Loucy (cell line): ENCODE data around the gene RHEB.
A peak's percentile ranks its signal among the peaks of the same experiment; 100 is the strongest.

Experiments used
- H2AFZ ChIP-seq: fragments of 200-600 bp; sonication (generic); 2 replicates; pipeline ENCODE4 v1.6.0; 2016; ENCODE audit warnings: antibody characterized with exemption, mild to moderate bottlenecking, low read length, moderate library complexity
- H3F3A ChIP-seq: fragments of 200-600 bp; 2 replicates; pipeline ENCODE4 v1.6.0; 2016; ENCODE audit warnings: antibody characterized with exemption, low read depth, mild to moderate bottlenecking
- H3K27me3 ChIP-seq: fragments of 200-600 bp; sonication (generic); 2 replicates; pipeline ENCODE4 v1.6.1; 2014; ENCODE audit warnings: low read length, mild to moderate bottlenecking; ENCODE audit not compliant: insufficient read depth, poor library complexity, severe bottlenecking
- H3K36me3 ChIP-seq: fragments of 200-600 bp; sonication (generic); 2 replicates; pipeline ENCODE4 v1.6.1; 2016; ENCODE audit warnings: low read length; ENCODE audit not compliant: insufficient read depth
- H3K4me1 ChIP-seq: fragments of 200-600 bp; sonication (generic); 2 replicates; pipeline ENCODE4 v1.5.1; 2014; ENCODE audit warnings: low read length, mild to moderate bottlenecking; ENCODE audit not compliant: insufficient read depth, poor library complexity, severe bottlenecking
- H3K4me2 ChIP-seq: fragments of 200-600 bp; sonication (generic); 2 replicates; pipeline ENCODE4 v1.6.0; 2014; ENCODE audit warnings: antibody characterized with exemption, low read length, low read depth, mild to moderate bottlenecking; ENCODE audit not compliant: poor library complexity, severe bottlenecking
- H3K4me3 ChIP-seq: fragments of 200-600 bp; sonication (generic); 2 replicates; pipeline ENCODE4 v1.5.1; 2014; ENCODE audit warnings: low read length, mild to moderate bottlenecking, mixed read lengths; ENCODE audit not compliant: poor library complexity, severe bottlenecking
- H3K79me2 ChIP-seq: fragments of 200-600 bp; sonication (generic); 2 replicates; pipeline ENCODE4 v1.6.1; 2014; ENCODE audit warnings: low read length; ENCODE audit not compliant: insufficient read depth
- H3K9ac ChIP-seq: fragments of 200-600 bp; sonication (generic); 2 replicates; pipeline ENCODE4 v1.6.0; 2014; ENCODE audit warnings: mild to moderate bottlenecking, low read depth, low read length, moderate library complexity; ENCODE audit not compliant: poor library complexity, severe bottlenecking
- H3K9me2 ChIP-seq: fragments of 200-600 bp; sonication (generic); replicated peaks from 2 replicates; pipeline ENCODE4 v1.6.1; 2016; ENCODE audit warnings: low read depth, low read length, mixed read lengths
- H3K9me3 ChIP-seq: fragments of 200-600 bp; sonication (generic); 2 replicates; pipeline ENCODE4 v1.6.1; 2014; ENCODE audit warnings: mild to moderate bottlenecking, antibody characterized with exemption, low read length, low read depth; ENCODE audit not compliant: insufficient read depth
- H4K20me1 ChIP-seq: fragments of 200-600 bp; sonication (generic); 2 replicates; pipeline ENCODE4 v1.6.0; 2014; ENCODE audit warnings: antibody characterized with exemption, low read length, mild to moderate bottlenecking; ENCODE audit not compliant: insufficient read depth, poor library complexity, severe bottlenecking
- EZH2phosphoT487 ChIP-seq: fragments of 200-600 bp; IDR thresholded peaks from 2 replicates; pipeline ENCODE4 v1.6.1; 2018; ENCODE audit warnings: antibody characterized with exemption, mild to moderate bottlenecking, moderate library complexity, borderline replicate concordance
- TF ChIP-seq, protein P1 (sequence below): fragments of 200-600 bp; sonication (generic); conservative IDR thresholded peaks from 2 replicates; pipeline ENCODE4 v1.5.1; 2014; ENCODE audit warnings: mild to moderate bottlenecking, antibody characterized with exemption, low read length

The RHEB gene

DNA sequence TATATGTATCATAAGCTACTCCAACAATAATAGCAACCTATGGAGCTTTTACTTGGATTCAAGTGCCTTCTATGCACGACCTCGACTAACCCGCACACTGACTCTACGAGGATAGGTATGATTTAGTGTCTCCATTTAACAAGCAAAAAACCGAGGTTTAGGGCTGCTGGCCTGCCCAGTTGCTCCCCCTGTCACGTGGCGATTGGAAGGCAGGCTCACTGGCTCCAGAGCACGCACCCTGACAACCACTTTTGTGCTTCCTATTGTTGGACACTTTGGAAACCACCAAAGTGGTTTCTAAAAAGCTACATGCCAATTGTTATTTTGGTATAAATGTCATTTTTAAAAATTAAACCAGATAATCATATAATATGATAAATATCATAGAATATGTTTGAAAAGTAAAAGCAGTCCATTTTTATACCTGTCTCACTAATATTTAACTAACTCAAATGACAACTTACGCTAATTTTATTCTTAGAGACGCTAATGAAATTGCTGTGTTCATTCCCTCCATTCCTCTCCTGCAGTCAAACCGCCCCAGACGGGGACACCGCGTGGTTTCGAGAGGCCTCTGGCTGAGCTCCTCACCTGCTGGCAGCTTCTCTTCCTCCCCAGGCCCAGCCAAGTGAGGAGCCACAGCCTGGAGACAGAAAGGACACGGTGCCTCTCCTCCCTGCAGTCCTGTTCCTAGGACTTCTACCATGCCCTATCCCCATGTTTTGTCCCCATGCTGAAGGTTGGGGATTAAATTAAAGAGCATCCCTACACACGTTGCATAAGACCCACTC, 22.2 kb upstream of the RHEB start:
- Histone ChIP-seq H2AFZ (no peak overlapping the region), H3K4me3 (no peak overlapping the region), H3K36me3 (no peaks in the 10 kb centered on the region), H3K27me3 (no peaks in the 10 kb centered on the region), H3K9me2 (no peaks in the 10 kb centered on the region), H3K9me3 (no peaks in the 10 kb centered on the region), H3K4me1 (no peaks in the 10 kb centered on the region), H3K4me2 (no peak overlapping the region), H3K9ac (no peak overlapping the region), H3F3A (no peaks in the 10 kb centered on the region), H3K79me2 (no peaks in the 10 kb centered on the region), H4K20me1 (no peaks in the 10 kb centered on the region)
- no peak for TF ChIP-seq EZH2phosphoT487
- TF ChIP-seq, protein P1, sequence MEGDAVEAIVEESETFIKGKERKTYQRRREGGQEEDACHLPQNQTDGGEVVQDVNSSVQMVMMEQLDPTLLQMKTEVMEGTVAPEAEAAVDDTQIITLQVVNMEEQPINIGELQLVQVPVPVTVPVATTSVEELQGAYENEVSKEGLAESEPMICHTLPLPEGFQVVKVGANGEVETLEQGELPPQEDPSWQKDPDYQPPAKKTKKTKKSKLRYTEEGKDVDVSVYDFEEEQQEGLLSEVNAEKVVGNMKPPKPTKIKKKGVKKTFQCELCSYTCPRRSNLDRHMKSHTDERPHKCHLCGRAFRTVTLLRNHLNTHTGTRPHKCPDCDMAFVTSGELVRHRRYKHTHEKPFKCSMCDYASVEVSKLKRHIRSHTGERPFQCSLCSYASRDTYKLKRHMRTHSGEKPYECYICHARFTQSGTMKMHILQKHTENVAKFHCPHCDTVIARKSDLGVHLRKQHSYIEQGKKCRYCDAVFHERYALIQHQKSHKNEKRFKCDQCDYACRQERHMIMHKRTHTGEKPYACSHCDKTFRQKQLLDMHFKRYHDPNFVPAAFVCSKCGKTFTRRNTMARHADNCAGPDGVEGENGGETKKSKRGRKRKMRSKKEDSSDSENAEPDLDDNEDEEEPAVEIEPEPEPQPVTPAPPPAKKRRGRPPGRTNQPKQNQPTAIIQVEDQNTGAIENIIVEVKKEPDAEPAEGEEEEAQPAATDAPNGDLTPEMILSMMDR, result no peak

DNA sequence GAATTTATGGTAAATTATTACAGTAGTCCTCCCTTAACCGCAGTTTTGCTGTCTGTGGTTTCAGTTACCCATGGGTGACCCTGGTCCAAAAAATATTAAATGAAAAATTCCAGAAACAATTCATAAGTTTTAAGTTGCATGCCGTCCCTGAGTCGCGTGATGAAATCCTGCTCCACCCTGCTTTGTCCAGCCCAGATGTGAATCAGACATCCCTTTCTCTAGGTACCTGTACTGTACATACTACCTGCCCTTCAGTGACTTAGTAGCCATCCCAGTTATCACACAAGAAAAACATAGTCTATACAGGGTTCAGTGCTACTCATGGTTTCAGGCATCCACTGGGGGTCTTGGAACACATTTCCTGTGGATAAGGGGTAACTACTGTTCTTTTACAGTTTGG, 20.5 kb upstream of the RHEB start:
- H3K4me1 ChIP-seq, result no peaks in the 10 kb centered on the region
- H3K4me2 ChIP-seq, result no peak overlapping the region
- H2AFZ ChIP-seq, result no peak overlapping the region
- no peaks in the 10 kb centered on the region for H3K27me3 ChIP-seq
- no peak overlapping the region for H3K4me3 ChIP-seq
- TF ChIP-seq, protein P1, result no peak
- no peak for TF ChIP-seq EZH2phosphoT487
- H3K9me3 ChIP-seq, result no peaks in the 10 kb centered on the region
- H3F3A ChIP-seq, result no peaks in the 10 kb centered on the region
- no peaks in the 10 kb centered on the region for H4K20me1 ChIP-seq
- H3K9me2 ChIP-seq, result no peaks in the 10 kb centered on the region
- no peak overlapping the region for H3K9ac ChIP-seq
- H3K36me3 ChIP-seq, result no peaks in the 10 kb centered on the region
- H3K79me2 ChIP-seq, result no peaks in the 10 kb centered on the region

GRCh38 chr7:151539088-151539671, 19.5 kb upstream of the RHEB start:
- no peaks in the 10 kb centered on the region for H3K9me2 ChIP-seq
- H3K4me1 ChIP-seq, result no peaks in the 10 kb centered on the region
- H3K27me3 ChIP-seq, result no peaks in the 10 kb centered on the region
- no peaks in the 10 kb centered on the region for H3K79me2 ChIP-seq
- H3K4me3 ChIP-seq, result no peak overlapping the region
- no peaks in the 10 kb centered on the region for H3K36me3 ChIP-seq
- H2AFZ ChIP-seq, result peak overlapping the region; percentile 51; the same call in 1 of the 2 replicates
- H4K20me1 ChIP-seq, result no peaks in the 10 kb centered on the region
- no peak overlapping the region for H3K9ac ChIP-seq
- H3K9me3 ChIP-seq, result no peaks in the 10 kb centered on the region
- no peak for TF ChIP-seq EZH2phosphoT487
- TF ChIP-seq, protein P1, result no peak
- peak overlapping the region; percentile 37 for H3K4me2 ChIP-seq
- no peaks in the 10 kb centered on the region for H3F3A ChIP-seq
